Measurements from ENCODE around the gene KAZN.
"Not testable (repeated sequence)": the region's sequence is repeated elsewhere in the genome, so short reads cannot be mapped to it uniquely, and the experiment has no call there.

KAZN gene

DNA sequence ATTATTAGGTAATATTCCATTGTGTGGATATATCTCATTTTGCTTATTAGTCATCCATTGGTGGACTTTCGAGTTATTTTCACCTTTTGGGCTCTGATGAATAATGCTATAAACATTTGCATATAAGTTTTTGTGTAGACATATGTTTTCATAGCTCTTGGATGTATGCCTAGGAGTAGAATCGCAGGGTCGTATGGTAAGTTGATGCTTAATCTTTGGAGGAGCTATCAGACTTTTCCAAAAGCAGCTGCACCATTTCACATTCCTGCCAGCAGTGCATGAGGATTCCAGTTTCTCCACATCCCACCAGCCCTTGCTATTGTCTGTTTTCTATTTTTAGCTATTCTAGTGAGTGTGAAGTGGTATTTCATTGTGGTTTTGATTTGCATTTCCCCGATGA, 434.8 kb downstream of the KAZN start:
- Histone ChIP-seq H3K27ac (ENCODE audit: low read depth, low read length) (no peak overlapping the region), H3K9ac (ENCODE audit: low read depth in 1 of 2, low read length in 2 of 2) (no peak overlapping the region), H3K4me3 (ENCODE audit: low read depth in 1 of 2, low read length in 2 of 2) (no peak overlapping the region), H3K27me3 (ENCODE audit: control insufficient read depth in 1 of 2, insufficient read depth in 2 of 2, low read length in 2 of 2) (no peaks in the 10 kb centered on the region), H3K4me1 (ENCODE audit: control insufficient read depth in 1 of 2, insufficient read depth in 2 of 2, low read length in 2 of 2) (no peaks in the 10 kb centered on the region), H3K36me3 (ENCODE audit: control insufficient read depth in 1 of 2, insufficient read depth in 2 of 2, low read length in 2 of 2) (no peaks in the 10 kb centered on the region), H3K9me3 (ENCODE audit: control insufficient read depth in 1 of 2, low read length in 2 of 2) (no peaks in the 10 kb centered on the region)

DNA sequence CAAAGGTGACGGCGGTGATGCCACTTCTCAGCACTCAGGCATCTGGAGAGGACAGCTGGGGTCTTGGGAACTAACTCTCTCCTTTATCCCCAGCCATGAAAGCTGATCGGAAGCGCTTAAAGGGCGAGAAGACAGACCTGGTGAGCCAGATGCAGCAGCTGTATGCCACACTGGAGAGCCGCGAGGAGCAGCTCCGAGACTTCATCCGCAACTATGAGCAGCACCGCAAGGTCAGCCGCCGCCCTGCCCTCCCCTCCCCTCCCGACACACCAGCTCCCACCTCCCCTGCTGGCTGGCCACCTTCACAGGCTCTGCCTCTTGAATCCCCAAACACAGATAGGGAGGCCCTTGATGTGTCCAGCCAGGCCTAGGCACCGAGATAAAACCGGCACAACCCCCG, 436.2 kb downstream of the KAZN start:
- Histone ChIP-seq H3K9me3 (ENCODE audit: control insufficient read depth in 1 of 2, low read length in 2 of 2) (no peaks in the 10 kb centered on the region), H3K4me3 (ENCODE audit: low read depth in 1 of 2, low read length in 2 of 2) (no peak overlapping the region), H3K27ac (ENCODE audit: low read depth, low read length) (no peak overlapping the region), H3K36me3 (ENCODE audit: control insufficient read depth in 1 of 2, insufficient read depth in 2 of 2, low read length in 2 of 2) (no peaks in the 10 kb centered on the region), H3K4me1 (ENCODE audit: control insufficient read depth in 1 of 2, insufficient read depth in 2 of 2, low read length in 2 of 2) (no peaks in the 10 kb centered on the region), H3K27me3 (ENCODE audit: control insufficient read depth in 1 of 2, insufficient read depth in 2 of 2, low read length in 2 of 2) (no peaks in the 10 kb centered on the region), H3K9ac (ENCODE audit: low read depth in 1 of 2, low read length in 2 of 2) (no peak overlapping the region)

DNA sequence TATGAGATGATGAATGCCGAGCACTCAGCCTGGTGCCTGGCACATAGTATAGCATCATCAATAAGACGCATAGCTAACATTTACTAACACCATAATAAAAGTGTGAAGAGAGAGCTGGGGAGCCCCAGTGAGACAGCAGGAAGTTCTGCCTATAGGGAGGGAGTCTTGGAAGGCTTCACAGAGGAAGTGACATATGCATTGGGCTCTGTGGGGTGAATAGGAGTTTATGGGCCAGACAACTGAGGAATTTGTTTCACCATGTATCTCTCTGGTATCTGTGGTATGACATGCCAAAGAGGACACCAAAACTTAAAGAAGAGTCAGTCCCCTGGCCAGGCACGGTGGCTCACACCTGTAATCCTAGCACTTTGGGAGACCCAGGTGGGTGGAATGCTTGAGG, 436.8 kb downstream of the KAZN start:
- Histone ChIP-seq H3K36me3 (ENCODE audit: control insufficient read depth in 1 of 2, insufficient read depth in 2 of 2, low read length in 2 of 2) (no peaks in the 10 kb centered on the region), H3K27me3 (ENCODE audit: control insufficient read depth in 1 of 2, insufficient read depth in 2 of 2, low read length in 2 of 2) (no peaks in the 10 kb centered on the region), H3K9me3 (ENCODE audit: control insufficient read depth in 1 of 2, low read length in 2 of 2) (no peaks in the 10 kb centered on the region), H3K4me1 (ENCODE audit: control insufficient read depth in 1 of 2, insufficient read depth in 2 of 2, low read length in 2 of 2) (no peaks in the 10 kb centered on the region), H3K27ac (ENCODE audit: low read depth, low read length) (no peak overlapping the region), H3K4me3 (ENCODE audit: low read depth in 1 of 2, low read length in 2 of 2) (no peak overlapping the region), H3K9ac (ENCODE audit: low read depth in 1 of 2, low read length in 2 of 2) (no peak overlapping the region)

DNA sequence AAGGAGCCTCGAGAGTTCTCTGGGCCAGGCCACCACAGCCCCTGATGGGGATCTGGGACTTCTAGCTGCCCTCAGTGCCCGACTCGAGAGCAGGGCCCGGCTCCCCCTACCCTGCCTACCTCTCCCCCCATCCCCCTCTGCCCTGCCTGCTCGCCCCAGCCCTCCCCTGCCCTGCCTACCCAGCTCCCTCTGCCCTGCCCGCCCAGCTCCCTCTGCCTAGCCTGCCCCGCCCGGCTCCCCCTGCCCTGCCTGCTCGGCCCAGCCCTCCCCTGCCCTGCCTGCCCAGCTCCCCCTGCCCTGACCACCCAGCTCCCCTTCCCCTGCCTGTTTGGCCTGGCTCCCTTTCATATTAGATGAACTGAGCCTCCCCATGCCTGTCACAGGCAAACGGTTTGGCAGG, 437.6 kb downstream of the KAZN start:
- Histone ChIP-seq H3K4me1 (ENCODE audit: control insufficient read depth in 1 of 2, insufficient read depth in 2 of 2, low read length in 2 of 2) (no peaks in the 10 kb centered on the region), H3K9me3 (ENCODE audit: control insufficient read depth in 1 of 2, low read length in 2 of 2) (no peaks in the 10 kb centered on the region), H3K9ac (ENCODE audit: low read depth in 1 of 2, low read length in 2 of 2) (no peak overlapping the region), H3K27ac (ENCODE audit: low read depth, low read length) (no peak overlapping the region), H3K36me3 (ENCODE audit: control insufficient read depth in 1 of 2, insufficient read depth in 2 of 2, low read length in 2 of 2) (no peaks in the 10 kb centered on the region), H3K4me3 (ENCODE audit: low read depth in 1 of 2, low read length in 2 of 2) (no peak overlapping the region), H3K27me3 (ENCODE audit: control insufficient read depth in 1 of 2, insufficient read depth in 2 of 2, low read length in 2 of 2) (no peaks in the 10 kb centered on the region)

DNA sequence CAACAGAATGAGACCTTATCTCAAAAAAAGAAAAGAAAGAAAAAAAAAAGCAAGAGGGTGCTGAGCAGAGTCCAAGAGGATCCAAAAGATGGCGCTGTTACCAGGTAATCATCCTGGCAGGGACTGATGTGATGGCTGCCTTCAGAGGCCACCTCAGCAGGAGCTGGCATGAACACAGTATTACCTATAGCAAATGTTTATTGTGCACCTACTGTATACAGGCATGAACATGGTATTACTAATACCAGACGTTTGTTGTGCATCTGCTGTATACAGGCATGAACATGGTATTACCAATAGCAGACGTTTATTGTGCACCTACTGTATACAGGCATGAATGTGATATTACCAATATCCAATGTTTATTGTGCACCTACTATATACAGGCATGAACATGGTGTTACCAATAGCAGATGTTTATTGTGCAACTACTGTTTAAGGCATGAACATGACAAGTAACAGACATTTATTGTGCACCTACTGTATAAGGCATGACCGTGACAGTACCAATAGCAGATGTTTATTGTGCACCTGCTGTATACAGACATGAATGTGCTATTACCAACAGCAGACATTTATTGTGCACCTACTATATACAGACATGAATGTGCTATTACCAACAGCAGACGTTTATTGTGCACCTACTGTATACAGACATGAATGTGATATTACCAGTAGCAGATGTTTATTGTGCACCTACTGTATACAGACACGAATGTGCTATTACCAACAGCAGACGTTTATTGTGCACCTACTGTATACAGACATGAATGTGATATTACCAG, 439.9 kb downstream of the KAZN start:
- H3K4me1 ChIP-seq (ENCODE audit: control insufficient read depth in 1 of 2, insufficient read depth in 2 of 2, low read length in 2 of 2): no peaks in the 10 kb centered on the region
- H3K9ac ChIP-seq (ENCODE audit: low read depth in 1 of 2, low read length in 2 of 2): no peak overlapping the region
- H3K27me3 ChIP-seq (ENCODE audit: control insufficient read depth in 1 of 2, insufficient read depth in 2 of 2, low read length in 2 of 2): no peaks in the 10 kb centered on the region
- H3K4me3 ChIP-seq (ENCODE audit: low read depth in 1 of 2, low read length in 2 of 2): no peak overlapping the region
- H3K9me3 ChIP-seq (ENCODE audit: control insufficient read depth in 1 of 2, low read length in 2 of 2): no peaks in the 10 kb centered on the region
- no peaks in the 10 kb centered on the region for H3K36me3 ChIP-seq (ENCODE audit: control insufficient read depth in 1 of 2, insufficient read depth in 2 of 2, low read length in 2 of 2)
- H3K27ac ChIP-seq (ENCODE audit: low read depth, low read length): no peak overlapping the region

DNA sequence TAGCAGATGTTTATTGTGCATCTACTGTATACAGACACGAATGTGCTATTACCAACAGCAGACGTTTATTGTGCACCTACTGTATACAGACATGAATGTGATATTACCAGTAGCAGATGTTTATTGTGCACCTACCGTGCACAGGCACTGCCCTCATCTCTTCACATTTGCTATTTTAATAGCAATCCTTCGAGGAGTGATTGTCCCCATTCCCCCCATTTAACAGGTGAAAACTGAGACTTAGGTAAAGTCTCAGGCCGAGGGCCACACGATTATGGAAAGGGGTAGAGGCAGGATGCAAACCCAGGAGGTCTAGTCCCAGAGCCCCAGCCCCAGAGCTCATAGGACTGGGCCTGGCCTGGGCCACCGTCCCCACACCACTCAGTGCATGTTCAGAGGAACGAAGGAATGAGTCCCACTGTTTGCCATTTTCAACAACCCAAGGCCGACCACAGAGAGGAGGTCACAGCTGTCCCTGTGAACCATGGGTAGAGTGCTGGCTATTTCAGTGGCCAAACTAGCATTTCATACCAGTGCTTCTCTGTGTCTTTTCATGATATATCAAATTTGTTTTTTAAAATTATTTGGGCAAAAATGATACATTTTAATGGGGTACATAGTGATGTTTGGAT, 440.6 kb downstream of the KAZN start:
- Histone ChIP-seq H3K4me3 (ENCODE audit: low read depth in 1 of 2, low read length in 2 of 2) (no peak overlapping the region), H3K9ac (ENCODE audit: low read depth in 1 of 2, low read length in 2 of 2) (no peak overlapping the region), H3K36me3 (ENCODE audit: control insufficient read depth in 1 of 2, insufficient read depth in 2 of 2, low read length in 2 of 2) (no peaks in the 10 kb centered on the region), H3K27ac (ENCODE audit: low read depth, low read length) (no peak overlapping the region), H3K9me3 (ENCODE audit: control insufficient read depth in 1 of 2, low read length in 2 of 2) (no peaks in the 10 kb centered on the region), H3K4me1 (ENCODE audit: control insufficient read depth in 1 of 2, insufficient read depth in 2 of 2, low read length in 2 of 2) (no peaks in the 10 kb centered on the region), H3K27me3 (ENCODE audit: control insufficient read depth in 1 of 2, insufficient read depth in 2 of 2, low read length in 2 of 2) (no peaks in the 10 kb centered on the region)

DNA sequence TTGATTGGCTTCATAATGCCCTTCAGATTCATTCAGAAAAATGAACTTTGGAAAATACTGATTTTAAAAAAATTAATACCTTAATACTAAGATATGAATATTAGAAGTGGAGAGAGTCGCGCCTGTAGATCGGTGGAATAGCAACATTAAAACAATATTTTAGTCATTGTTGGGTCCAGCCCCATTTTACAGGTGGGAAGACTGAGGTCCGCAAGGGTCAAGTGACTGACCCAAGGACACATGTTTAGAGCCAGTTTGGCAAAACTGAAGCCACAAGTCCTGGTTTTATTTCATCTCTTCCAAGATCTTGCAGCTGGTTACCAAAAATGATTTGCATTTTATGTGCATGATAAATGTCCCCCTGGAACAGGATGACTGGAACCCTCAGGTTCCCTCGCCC, 441.4 kb downstream of the KAZN start:
- no peak overlapping the region for H3K27ac ChIP-seq (ENCODE audit: low read depth, low read length)
- no peak overlapping the region for H3K9ac ChIP-seq (ENCODE audit: low read depth in 1 of 2, low read length in 2 of 2)
- no peaks in the 10 kb centered on the region for H3K36me3 ChIP-seq (ENCODE audit: control insufficient read depth in 1 of 2, insufficient read depth in 2 of 2, low read length in 2 of 2)
- no peak overlapping the region for H3K4me3 ChIP-seq (ENCODE audit: low read depth in 1 of 2, low read length in 2 of 2)
- H3K27me3 ChIP-seq (ENCODE audit: control insufficient read depth in 1 of 2, insufficient read depth in 2 of 2, low read length in 2 of 2): no peaks in the 10 kb centered on the region
- H3K9me3 ChIP-seq (ENCODE audit: control insufficient read depth in 1 of 2, low read length in 2 of 2): no peaks in the 10 kb centered on the region
- H3K4me1 ChIP-seq (ENCODE audit: control insufficient read depth in 1 of 2, insufficient read depth in 2 of 2, low read length in 2 of 2): no peaks in the 10 kb centered on the region

DNA sequence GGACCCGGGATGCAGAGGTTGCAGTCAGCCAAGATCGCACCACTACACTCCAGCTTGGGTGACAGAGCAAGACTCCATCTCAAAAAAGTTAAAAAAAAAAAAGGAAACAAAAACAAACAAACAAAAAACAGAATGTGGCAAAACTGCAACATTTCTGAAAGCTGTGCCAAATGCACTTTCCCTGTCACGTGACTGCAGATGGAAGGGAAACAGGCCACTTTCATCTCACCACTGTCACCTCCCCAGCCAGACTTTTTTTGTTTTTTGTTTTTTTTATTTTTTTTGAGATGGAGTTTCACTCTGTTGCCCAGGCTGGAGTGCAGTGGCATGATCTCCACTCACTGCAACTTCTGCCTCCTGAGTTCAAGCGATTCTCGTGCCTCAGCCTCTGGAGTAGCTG, 442.2 kb downstream of the KAZN start:
- not testable (repeated sequence) for H3K9ac ChIP-seq (ENCODE audit: low read depth in 1 of 2, low read length in 2 of 2); H3K4me3 ChIP-seq (ENCODE audit: low read depth in 1 of 2, low read length in 2 of 2); H3K36me3 ChIP-seq (ENCODE audit: control insufficient read depth in 1 of 2, insufficient read depth in 2 of 2, low read length in 2 of 2); H3K27ac ChIP-seq (ENCODE audit: low read depth, low read length); H3K9me3 ChIP-seq (ENCODE audit: control insufficient read depth in 1 of 2, low read length in 2 of 2); H3K27me3 ChIP-seq (ENCODE audit: control insufficient read depth in 1 of 2, insufficient read depth in 2 of 2, low read length in 2 of 2); H3K4me1 ChIP-seq (ENCODE audit: control insufficient read depth in 1 of 2, insufficient read depth in 2 of 2, low read length in 2 of 2)

DNA sequence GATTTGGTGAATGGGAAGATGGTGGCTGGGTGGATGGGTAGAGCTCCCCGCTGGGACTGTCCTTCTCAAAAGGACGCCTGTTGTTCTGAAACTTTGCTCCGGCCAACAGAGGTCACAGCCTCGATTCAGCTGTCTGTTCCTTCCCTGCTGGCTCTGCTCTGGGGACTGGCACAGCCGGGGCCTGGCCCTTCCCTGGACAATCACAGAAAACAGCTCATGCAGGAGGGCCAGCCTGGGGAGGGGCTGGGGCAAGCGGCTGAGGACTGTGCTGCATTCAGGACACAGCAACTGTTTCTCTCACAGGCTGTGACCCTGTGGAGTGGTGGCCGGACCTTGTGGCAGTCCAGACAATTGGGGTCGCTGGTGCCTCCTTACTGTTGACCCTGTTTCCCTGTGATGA, 444.4 kb downstream of the KAZN start:
- H3K27me3 ChIP-seq (ENCODE audit: control insufficient read depth in 1 of 2, insufficient read depth in 2 of 2, low read length in 2 of 2): no peaks in the 10 kb centered on the region
- no peaks in the 10 kb centered on the region for H3K36me3 ChIP-seq (ENCODE audit: control insufficient read depth in 1 of 2, insufficient read depth in 2 of 2, low read length in 2 of 2)
- H3K4me1 ChIP-seq (ENCODE audit: control insufficient read depth in 1 of 2, insufficient read depth in 2 of 2, low read length in 2 of 2): no peaks in the 10 kb centered on the region
- H3K9me3 ChIP-seq (ENCODE audit: control insufficient read depth in 1 of 2, low read length in 2 of 2): no peaks in the 10 kb centered on the region
- no peak overlapping the region for H3K9ac ChIP-seq (ENCODE audit: low read depth in 1 of 2, low read length in 2 of 2)
- H3K4me3 ChIP-seq (ENCODE audit: low read depth in 1 of 2, low read length in 2 of 2): no peak overlapping the region
- H3K27ac ChIP-seq (ENCODE audit: low read depth, low read length): no peak overlapping the region

DNA sequence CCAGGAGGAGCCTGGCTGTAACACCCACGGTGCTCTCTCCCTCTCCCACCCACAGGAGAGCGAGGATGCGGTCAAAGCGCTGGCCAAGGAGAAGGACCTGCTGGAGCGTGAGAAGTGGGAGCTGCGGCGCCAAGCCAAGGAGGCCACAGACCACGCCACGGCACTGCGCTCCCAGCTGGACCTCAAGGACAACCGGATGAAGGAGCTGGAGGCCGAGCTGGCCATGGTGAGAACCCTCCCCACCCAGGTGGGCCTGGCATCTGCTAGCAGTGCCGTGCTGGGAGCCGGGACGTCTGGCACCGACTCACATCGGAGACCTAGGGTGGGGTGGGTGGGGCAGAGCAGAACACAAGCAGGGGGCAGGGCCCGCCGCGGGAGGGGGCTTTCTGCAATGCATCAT, 445.4 kb downstream of the KAZN start:
- Histone ChIP-seq H3K36me3 (ENCODE audit: control insufficient read depth in 1 of 2, insufficient read depth in 2 of 2, low read length in 2 of 2) (no peaks in the 10 kb centered on the region), H3K27ac (ENCODE audit: low read depth, low read length) (no peak overlapping the region), H3K9me3 (ENCODE audit: control insufficient read depth in 1 of 2, low read length in 2 of 2) (no peaks in the 10 kb centered on the region), H3K9ac (ENCODE audit: low read depth in 1 of 2, low read length in 2 of 2) (no peak overlapping the region), H3K4me1 (ENCODE audit: control insufficient read depth in 1 of 2, insufficient read depth in 2 of 2, low read length in 2 of 2) (no peaks in the 10 kb centered on the region), H3K27me3 (ENCODE audit: control insufficient read depth in 1 of 2, insufficient read depth in 2 of 2, low read length in 2 of 2) (no peaks in the 10 kb centered on the region), H3K4me3 (ENCODE audit: low read depth in 1 of 2, low read length in 2 of 2) (no peak overlapping the region)
